A673 (cell line): ENCODE measurements around the gene IRX1.

Source experiments
- CTCF ChIP-seq: fragments of 300-800, 200-600 bp; sonication (generic); conservative IDR thresholded peaks from 2 replicates; pipeline ENCODE4 v1.5.1; 2017; ENCODE audit warnings: low read depth, mild to moderate bottlenecking, antibody characterized with exemption, low read length, moderate library complexity, mixed read lengths
- EZH2 ChIP-seq: fragments of 200-600 bp; sonication (generic); IDR thresholded peaks from 2 replicates; pipeline ENCODE4 v1.6.1; 2017; ENCODE audit warnings: borderline replicate concordance, low read depth, mild to moderate bottlenecking, mixed read lengths, antibody characterized with exemption, low read length; ENCODE audit not compliant: poor library complexity, severe bottlenecking

GRCh38 chr5:3598207-3598606 lies 2.6 kb downstream of the IRX1 start:
- TF ChIP-seq CTCF (no peak), EZH2 (no peak)
